Measurements from ENCODE around the gene DLK1.

- TF ChIP-seq CTCF (IDR thresholded peaks at IDR 0.05; ENCODE audit: poor library complexity) (no peak), EZH2 (IDR thresholded peaks at IDR 0.05; ENCODE audit: borderline replicate concordance) (no peak), EZH2phosphoT487 (IDR thresholded peaks at IDR 0.05; ENCODE audit: low read depth, severe bottlenecking, unreplicated experiment) (no peak)
Observed at GRCh38 chr14:100750762-100751699, 24.3 kb downstream of the DLK1 start.

All from hepatocyte (in vitro differentiated cells).